ENCODE results near the gene LRRC4C.

GRCh38 chr11:40328890-40329614, 1130.4 kb downstream of the LRRC4C start:
- TF ChIP-seq, protein P1, sequence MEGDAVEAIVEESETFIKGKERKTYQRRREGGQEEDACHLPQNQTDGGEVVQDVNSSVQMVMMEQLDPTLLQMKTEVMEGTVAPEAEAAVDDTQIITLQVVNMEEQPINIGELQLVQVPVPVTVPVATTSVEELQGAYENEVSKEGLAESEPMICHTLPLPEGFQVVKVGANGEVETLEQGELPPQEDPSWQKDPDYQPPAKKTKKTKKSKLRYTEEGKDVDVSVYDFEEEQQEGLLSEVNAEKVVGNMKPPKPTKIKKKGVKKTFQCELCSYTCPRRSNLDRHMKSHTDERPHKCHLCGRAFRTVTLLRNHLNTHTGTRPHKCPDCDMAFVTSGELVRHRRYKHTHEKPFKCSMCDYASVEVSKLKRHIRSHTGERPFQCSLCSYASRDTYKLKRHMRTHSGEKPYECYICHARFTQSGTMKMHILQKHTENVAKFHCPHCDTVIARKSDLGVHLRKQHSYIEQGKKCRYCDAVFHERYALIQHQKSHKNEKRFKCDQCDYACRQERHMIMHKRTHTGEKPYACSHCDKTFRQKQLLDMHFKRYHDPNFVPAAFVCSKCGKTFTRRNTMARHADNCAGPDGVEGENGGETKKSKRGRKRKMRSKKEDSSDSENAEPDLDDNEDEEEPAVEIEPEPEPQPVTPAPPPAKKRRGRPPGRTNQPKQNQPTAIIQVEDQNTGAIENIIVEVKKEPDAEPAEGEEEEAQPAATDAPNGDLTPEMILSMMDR (IDR thresholded peaks at IDR 0.05; ENCODE audit: low read length) = no peak
- no peak for TF ChIP-seq EZH2 (IDR thresholded peaks at IDR 0.05; ENCODE audit: borderline replicate concordance, low read length)

All from OCI-LY1 (cell line).